Activated CD8-positive, alpha-beta T cell treated with anti-CD3 and anti-CD28 coated beads for 36 hours (primary cell): ENCODE measurements around the gene SFTPB. TPM values are rescaled to one million over a fixed set of nuclear protein-coding genes. Genes with fewer than 3 reads are reported as not detected.

Experiments used
- ATAC-seq: fragments of 200-7000 bp; cut with Tn5 transposase; one replicate; pipeline ENCODE4 v1.10.0; 2021; ENCODE audit warnings: mild to moderate bottlenecking, moderate library complexity
- CTCF ChIA-PET: fragments of 350-600 bp; sonication (Branson Sonifier 250); formaldehyde crosslinking; loops from one replicate; lab custom pipeline; 2021; ENCODE audit warnings: antibody characterized with exemption; lab: Charles Lee
- POLR2A ChIA-PET: fragments of 350-600 bp; sonication (Branson Sonifier 250); formaldehyde crosslinking; loops from one replicate; lab custom pipeline; 2021; ENCODE audit warnings: antibody characterized with exemption; lab: Charles Lee
- DNase-seq: peaks from one replicate; pipeline ENCODE4 v3.0.0-alpha.2; 2020
- H3K27ac Mint-ChIP-seq: one replicate; pipeline ENCODE4 v1.8.0; 2021; ENCODE audit warnings: mild to moderate bottlenecking, mixed read lengths
- H3K27me3 Mint-ChIP-seq: one replicate; pipeline ENCODE4 v1.8.0; 2021; ENCODE audit warnings: mixed read lengths
- H3K36me3 Mint-ChIP-seq: one replicate; pipeline ENCODE4 v1.8.0; 2021; ENCODE audit warnings: low read depth, mixed read lengths
- H3K4me1 Mint-ChIP-seq: one replicate; pipeline ENCODE4 v1.8.0; 2021; ENCODE audit warnings: low read depth, mixed read lengths
- H3K4me3 Mint-ChIP-seq: one replicate; pipeline ENCODE4 v1.8.0; 2021; ENCODE audit warnings: mild to moderate bottlenecking, moderate library complexity, mixed read lengths
- H3K9me3 Mint-ChIP-seq: one replicate; pipeline ENCODE4 v1.8.0; 2021; ENCODE audit warnings: mixed read lengths
- intact Hi-C: fragments of 100-400 bp; cut with micrococcal nuclease; formaldehyde crosslinking; loops from one replicate; pipeline ENCODE4 v1.10.0; 2022
- total RNA-seq, 2 experiments: library from RNA; stranded (reverse); gene quantifications; one replicate each; pipeline ENCODE4 v1.2.3, GENCODE V29; 2021
- TF ChIP-seq, protein P1 (sequence below): fragments of 200-600 bp; IDR thresholded peaks from one replicate; pipeline ENCODE4 v1.8.0; 2022; ENCODE audit warnings: antibody characterized with exemption, mild to moderate bottlenecking

Gene SFTPB
- total RNA-seq, 2 experiments from 2014 or later: not detected

DNA sequence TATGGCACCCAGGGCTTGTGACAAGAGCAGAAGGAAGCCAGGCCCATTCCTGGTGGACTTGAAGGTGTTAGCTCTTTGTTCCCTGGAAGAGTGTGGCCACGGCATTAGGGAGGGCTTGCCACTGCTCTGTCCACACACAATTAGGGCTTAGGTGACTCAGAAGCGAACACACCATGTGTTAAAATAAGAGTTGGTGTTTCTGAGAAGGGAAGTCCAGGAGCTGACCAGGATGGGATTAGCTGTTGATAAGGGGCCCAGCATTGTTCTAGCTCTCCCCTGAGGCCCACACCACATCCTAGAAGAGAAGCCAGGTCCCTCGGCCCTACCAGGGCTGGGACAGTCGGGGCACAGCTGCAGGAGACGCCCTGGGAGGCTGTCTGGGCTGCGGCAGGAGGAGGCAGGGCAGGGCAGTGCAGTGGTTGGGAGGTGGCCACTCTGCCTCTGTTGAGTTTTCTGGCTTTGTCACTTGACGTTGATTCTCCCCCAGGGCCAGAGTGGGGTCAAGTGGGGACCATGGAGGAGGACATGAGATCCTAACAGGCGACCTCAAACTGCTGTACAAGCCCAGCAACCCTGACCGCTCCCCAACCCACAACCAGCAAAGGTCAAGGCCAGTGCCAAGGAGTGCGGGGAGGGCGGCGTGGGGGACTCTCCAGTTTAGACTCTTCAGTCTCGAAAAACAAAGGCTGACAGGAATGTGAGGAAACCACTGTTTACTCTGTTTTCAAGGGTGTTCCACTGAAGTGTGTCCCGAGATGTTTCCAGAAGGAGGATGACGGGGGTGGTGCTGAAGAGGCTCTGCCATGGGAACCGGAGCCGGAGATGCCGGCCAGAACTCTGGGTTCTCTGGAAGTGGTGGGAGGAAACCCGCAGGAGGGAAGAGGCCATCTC, 42.9 kb upstream of the SFTPB start:
- ATAC-seq: no peak
- H3K27ac Mint-ChIP-seq: no peak overlapping the region
- H3K4me3 Mint-ChIP-seq: no peak overlapping the region
- H3K4me1 Mint-ChIP-seq: peaks cover 5% of the 10 kb centered on the region
- H3K9me3 Mint-ChIP-seq: no peaks in the 10 kb centered on the region
- no peaks in the 10 kb centered on the region for H3K36me3 Mint-ChIP-seq
- TF ChIP-seq, protein P1, sequence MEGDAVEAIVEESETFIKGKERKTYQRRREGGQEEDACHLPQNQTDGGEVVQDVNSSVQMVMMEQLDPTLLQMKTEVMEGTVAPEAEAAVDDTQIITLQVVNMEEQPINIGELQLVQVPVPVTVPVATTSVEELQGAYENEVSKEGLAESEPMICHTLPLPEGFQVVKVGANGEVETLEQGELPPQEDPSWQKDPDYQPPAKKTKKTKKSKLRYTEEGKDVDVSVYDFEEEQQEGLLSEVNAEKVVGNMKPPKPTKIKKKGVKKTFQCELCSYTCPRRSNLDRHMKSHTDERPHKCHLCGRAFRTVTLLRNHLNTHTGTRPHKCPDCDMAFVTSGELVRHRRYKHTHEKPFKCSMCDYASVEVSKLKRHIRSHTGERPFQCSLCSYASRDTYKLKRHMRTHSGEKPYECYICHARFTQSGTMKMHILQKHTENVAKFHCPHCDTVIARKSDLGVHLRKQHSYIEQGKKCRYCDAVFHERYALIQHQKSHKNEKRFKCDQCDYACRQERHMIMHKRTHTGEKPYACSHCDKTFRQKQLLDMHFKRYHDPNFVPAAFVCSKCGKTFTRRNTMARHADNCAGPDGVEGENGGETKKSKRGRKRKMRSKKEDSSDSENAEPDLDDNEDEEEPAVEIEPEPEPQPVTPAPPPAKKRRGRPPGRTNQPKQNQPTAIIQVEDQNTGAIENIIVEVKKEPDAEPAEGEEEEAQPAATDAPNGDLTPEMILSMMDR: no peak
- no peak for DNase-seq
- intact Hi-C loops: no loop called here
- H3K27me3 Mint-ChIP-seq: peaks cover 3% of the 10 kb centered on the region
- ChIA-PET POLR2A (interaction anchor here (1.7 to 1.8 kb wide), 2 partner anchors 10 to 49 kb away, joined by 3 to 4 read pairs; no protein-coding TSS in a partner anchor), CTCF (interaction anchor here (1.5 to 9.4 kb wide), 4 partner anchors 18 to 104 kb away, joined by 7 to 134 read pairs (median 52); no protein-coding TSS in a partner anchor)

DNA sequence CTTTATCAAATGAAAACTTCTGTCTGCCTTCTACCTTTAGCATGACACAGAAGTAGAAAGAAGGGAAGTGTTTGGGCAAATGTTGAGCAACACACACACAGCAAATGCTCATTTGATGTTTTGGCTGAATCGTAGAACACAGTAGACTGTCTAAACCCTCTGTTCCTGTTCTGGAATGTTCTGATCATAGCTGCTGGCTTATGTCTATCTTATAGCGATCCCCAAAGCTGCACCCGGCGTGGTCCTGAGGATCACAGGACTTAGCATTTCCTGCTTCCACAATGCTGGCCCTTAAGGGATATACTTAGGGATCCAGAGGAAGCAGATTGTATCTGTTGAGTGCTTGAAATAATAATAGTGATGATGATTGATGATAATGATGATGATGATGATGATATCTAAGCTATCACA, 41.4 kb upstream of the SFTPB start:
- H3K27ac Mint-ChIP-seq: no peak overlapping the region
- intact Hi-C loops: no loop called here
- ATAC-seq (no peak), DNase-seq (no peak)
- POLR2A ChIA-PET: interaction anchor here (0.5 kb wide), 1 partner anchor 424 kb away, joined by 4 read pairs; no protein-coding TSS in a partner anchor
- H3K4me3 Mint-ChIP-seq: no peak overlapping the region
- peaks cover 3% of the 10 kb centered on the region for H3K27me3 Mint-ChIP-seq
- H3K36me3 Mint-ChIP-seq: no peaks in the 10 kb centered on the region
- CTCF ChIA-PET: interaction anchor here (0.9 to 9.4 kb wide), 10 partner anchors 10 to 106 kb away, joined by 3 to 134 read pairs (median 11); no protein-coding TSS in a partner anchor
- no peaks in the 10 kb centered on the region for H3K9me3 Mint-ChIP-seq
- peaks cover 13% of the 10 kb centered on the region for H3K4me1 Mint-ChIP-seq
- TF ChIP-seq, protein P1: no peak

DNA sequence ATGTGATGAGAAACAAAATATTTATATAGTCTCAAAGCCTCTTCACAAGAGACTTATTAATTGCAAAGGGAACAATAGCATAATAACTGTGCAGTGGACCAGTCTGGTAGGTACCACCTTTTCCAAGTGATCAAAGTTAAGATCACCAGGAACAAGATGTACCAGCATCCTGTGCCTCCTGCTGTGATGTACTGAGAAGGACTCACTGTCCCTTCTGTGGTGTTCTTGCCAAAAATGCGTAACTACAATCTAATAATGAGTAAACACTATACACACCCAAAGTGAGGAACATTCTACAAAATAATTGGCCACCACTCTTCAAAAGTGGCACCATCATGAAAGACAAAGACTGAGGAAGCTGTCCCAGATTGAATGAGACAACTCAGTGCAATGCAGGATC, 40.6 kb upstream of the SFTPB start:
- Mint-ChIP-seq H3K36me3 (no peaks in the 10 kb centered on the region), H3K27me3 (peaks cover 3% of the 10 kb centered on the region), H3K27ac (no peak overlapping the region), H3K4me1 (peaks cover 11% of the 10 kb centered on the region), H3K4me3 (no peak overlapping the region), H3K9me3 (no peaks in the 10 kb centered on the region)
- no peak for DNase-seq
- ChIA-PET CTCF (interaction anchor here (0.9 to 9.4 kb wide), 12 partner anchors 11 to 106 kb away, joined by 3 to 134 read pairs (median 5); no protein-coding TSS in a partner anchor), POLR2A (no interaction called here)
- intact Hi-C loops: no loop called here
- ATAC-seq: no peak
- TF ChIP-seq, protein P1: no peak

DNA sequence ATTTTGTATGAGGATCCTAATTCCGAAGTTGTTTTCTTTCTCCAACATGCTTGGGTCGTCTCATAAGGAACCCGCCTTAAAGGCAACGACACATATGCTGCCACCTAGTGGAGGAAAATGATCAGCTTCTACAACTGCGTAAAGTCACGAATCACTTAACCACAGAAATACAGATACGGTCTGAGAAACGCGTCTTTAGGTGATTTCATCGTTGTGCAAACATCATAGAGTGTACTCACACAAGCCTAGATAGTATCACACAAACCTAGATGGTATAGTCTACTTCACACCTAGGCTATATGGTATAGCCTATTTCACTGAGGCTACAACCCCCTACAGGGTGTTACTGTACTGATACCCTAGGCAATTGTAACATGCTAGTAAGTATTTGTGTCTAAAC, 39.3 kb upstream of the SFTPB start:
- intact Hi-C loops: loop anchor here (2.0 kb wide), 1 partner anchor 27 kb away; no protein-coding TSS in a partner anchor
- Mint-ChIP-seq H3K27me3 (peaks cover 3% of the 10 kb centered on the region), H3K9me3 (no peaks in the 10 kb centered on the region), H3K4me3 (no peak overlapping the region), H3K27ac (no peak overlapping the region), H3K4me1 (peaks cover 24% of the 10 kb centered on the region), H3K36me3 (no peaks in the 10 kb centered on the region)
- ATAC-seq: peak; percentile 91
- DNase-seq: peak; percentile 82
- POLR2A ChIA-PET: interaction anchor here (0.7 kb wide), 1 partner anchor 9 kb away, joined by 3 read pairs; no protein-coding TSS in a partner anchor
- TF ChIP-seq, protein P1: peak; percentile 79
- CTCF ChIA-PET: interaction anchor here (0.7 to 9.4 kb wide), 29 partner anchors 9 to 286 kb away, joined by 3 to 134 read pairs (median 4); partner anchors contain the start of gene GNLY
